HepG2 (cell line): Measurements from ENCODE around the gene ZFP36L2. TPM values are rescaled to one million over a fixed set of nuclear protein-coding genes. Genes with fewer than 3 reads are reported as not detected.
A peak's percentile ranks its signal among the peaks of the same experiment; 100 is the strongest.

ENCODE experiments used
- ARHGAP35 ChIP-seq: sonication (generic); formaldehyde crosslinking; IDR thresholded peaks from 2 replicates; pipeline ENCODE4 v1.9.0; 2022; ENCODE audit warnings: mild to moderate bottlenecking, inconsistent platforms, moderate library complexity, missing genetic modification reagents, borderline replicate concordance
- ATF7 ChIP-seq, 2 experiments: fragments of 450-650 bp in 1 of 2; sonication (generic) in 1 of 2; formaldehyde crosslinking in 1 of 2; IDR thresholded peaks; 2 replicates each; pipeline versions ENCODE4 v1.4.0 to v1.6.1; 2016 to 2020; ENCODE audit warnings: antibody characterized with exemption in 1 of 2, mild to moderate bottlenecking in 1 of 2, missing genetic modification reagents in 1 of 2
- ATM ChIP-seq: fragments of 450-650 bp; IDR thresholded peaks from 2 replicates; pipeline ENCODE4 v1.7.1; 2017; ENCODE audit warnings: mild to moderate bottlenecking, borderline replicate concordance
- CBX1 ChIP-seq: IDR thresholded peaks from one replicate; pipeline ENCODE4 v1.6.1; 2016; ENCODE audit warnings: antibody characterized with exemption, low read depth
- EEA1 ChIP-seq: sonication (generic); formaldehyde crosslinking; IDR thresholded peaks from 2 replicates; pipeline ENCODE4 v1.5.1; 2020; ENCODE audit warnings: mild to moderate bottlenecking, missing genetic modification reagents, borderline replicate concordance
- FOXA1 ChIP-seq, 2 experiments: fragments of 450-650 bp in 1 of 2; sonication (generic) in 1 of 2; formaldehyde crosslinking in 1 of 2; IDR thresholded peaks; 2 replicates each; pipeline versions ENCODE4 v1.4.0 to v1.6.1; 2016 to 2020; ENCODE audit warnings: missing genetic modification reagents in 1 of 2
- FOXK2 ChIP-seq: fragments of 450-650 bp; IDR thresholded peaks from 2 replicates; pipeline ENCODE4 v1.6.1; 2016
- GLMP ChIP-seq: sonication (generic); formaldehyde crosslinking; IDR thresholded peaks from 2 replicates; pipeline ENCODE4 v1.9.0; 2021; ENCODE audit warnings: missing genetic modification reagents, mild to moderate bottlenecking, borderline replicate concordance
- HDAC2 ChIP-seq: sonication (generic); formaldehyde crosslinking; IDR thresholded peaks from 2 replicates; pipeline ENCODE4 v1.4.0; 2020; ENCODE audit warnings: missing genetic modification reagents
- KAT8 ChIP-seq: IDR thresholded peaks from 2 replicates; pipeline ENCODE4 v1.6.1; 2016; ENCODE audit warnings: missing genetic modification reagents, missing compliant biosample characterization
- NAIF1 ChIP-seq: sonication (generic); formaldehyde crosslinking; IDR thresholded peaks from 2 replicates; pipeline ENCODE4 v1.5.0; 2020; ENCODE audit warnings: mild to moderate bottlenecking, missing genetic modification reagents, borderline replicate concordance
- SAP130 ChIP-seq: IDR thresholded peaks from 2 replicates; pipeline ENCODE4 v1.6.1; 2016; ENCODE audit warnings: low read depth
- SMC3 ChIP-seq: IDR thresholded peaks from 2 replicates; pipeline ENCODE4 v1.6.1; 2011; ENCODE audit warnings: low read length, improper control_type of control experiment
- ZNF18 ChIP-seq: sonication (generic); formaldehyde crosslinking; IDR thresholded peaks from 2 replicates; pipeline ENCODE4 v1.8.0; 2022; ENCODE audit warnings: mild to moderate bottlenecking, missing genetic modification reagents; ENCODE audit not compliant: insufficient replicate concordance
- ZNF235 ChIP-seq: sonication (generic); formaldehyde crosslinking; IDR thresholded peaks from 2 replicates; pipeline ENCODE4 v1.8.1; 2023; ENCODE audit warnings: mild to moderate bottlenecking, missing genetic modification reagents, borderline replicate concordance
- ZNF337 ChIP-seq: sonication (generic); formaldehyde crosslinking; IDR thresholded peaks from 2 replicates; pipeline ENCODE4 v1.5.1; 2020; ENCODE audit warnings: missing genetic modification reagents, low read depth, mild to moderate bottlenecking, borderline replicate concordance
- ZNF512B ChIP-seq: sonication (generic); formaldehyde crosslinking; IDR thresholded peaks from 2 replicates; pipeline ENCODE4 v1.5.1; 2020; ENCODE audit warnings: missing genetic modification reagents, mild to moderate bottlenecking, borderline replicate concordance
- ZNF556 ChIP-seq: sonication (generic); formaldehyde crosslinking; IDR thresholded peaks from 2 replicates; pipeline ENCODE4 v1.4.0; 2020; ENCODE audit warnings: mild to moderate bottlenecking, missing genetic modification reagents, borderline replicate concordance
- ZNF614 ChIP-seq: IDR thresholded peaks from 2 replicates; pipeline ENCODE4 v1.6.1; 2018; ENCODE audit warnings: missing biosample characterization, missing genetic modification reagents, inconsistent platforms, borderline replicate concordance
- ZNF619 ChIP-seq: sonication (generic); formaldehyde crosslinking; IDR thresholded peaks from 2 replicates; pipeline ENCODE4 v1.4.0; 2020; ENCODE audit warnings: mild to moderate bottlenecking, missing genetic modification reagents
- polyA plus RNA-seq, 8 experiments: library from polyadenylated mRNA; depleted of rRNA in 3 of 8; stranded (reverse) in 7 of 8; unstranded in 1 of 8; fragments of >200 nt; fragmentation: Illumina TruSeq in 4 of 8; extraction: Trizol in 4 of 8; gene quantifications; 2 replicates each; pipeline versions ENCODE4 v1.2.1 to v1.2.3, GENCODE V29; 2011 to 2016; ENCODE audit warnings: low read depth in 4 of 8, missing spikeins in 1 of 8, mixed read lengths in 1 of 8; ENCODE audit not compliant: insufficient read depth in 1 of 8
- total RNA-seq, 5 experiments: library from RNA; depleted of rRNA; stranded (reverse); fragments of >200 nt; fragmentation: Illumina TruSeq; extraction: Trizol; gene quantifications; 2 replicates each; pipeline ENCODE4 v1.2.3, GENCODE V29; 2016; ENCODE audit warnings: low read depth in 1 of 5
- TF ChIP-seq, protein P1 (sequence below): sonication (generic); formaldehyde crosslinking; IDR thresholded peaks from 2 replicates; pipeline ENCODE4 v1.8.1; 2022; ENCODE audit warnings: mild to moderate bottlenecking, missing genetic modification reagents

The ZFP36L2 gene
- total and polyA plus RNA-seq, 2 of the 13 experiments (the other 11 are each of a cell fraction or from before 2014, with no cell fraction given) = 11.2 to 21.8 TPM

GRCh38 chr2:43210467-43211303 lies 15.7 kb downstream of the ZFP36L2 start (continued):
- TF ChIP-seq ATF7 (IDR thresholded peaks at IDR 0.05) (no peak), ATF7 (CRISPR knock-in tag; IDR thresholded peaks at IDR 0.05) (peak; percentile 77; the same call in 1 of the 2 replicates), FOXK2 (peak; percentile 88), ZNF614 (peak; percentile 58; the same call in 1 of the 2 replicates), HDAC2 (CRISPR knock-in tag) (peak; percentile 95), ZNF512B (CRISPR knock-in tag) (no peak), NAIF1 (CRISPR knock-in tag) (peak; percentile 32; the same call in 1 of the 2 replicates), GLMP (CRISPR knock-in tag) (no peak), ZNF556 (CRISPR knock-in tag) (peak; percentile 99), SMC3 (0 out of 2 replicates have a peak, but pooled peaks have one; percentile 3), ZNF337 (CRISPR knock-in tag) (no peak), SAP130 (CRISPR knock-in tag) (peak; percentile 93), EEA1 (CRISPR knock-in tag) (no peak), ATM (no peak), CBX1 (peak; percentile 78), ZNF619 (CRISPR knock-in tag) (peak; percentile 95), ZNF18 (CRISPR knock-in tag) (peak; percentile 93), FOXA1 (IDR thresholded peaks at IDR 0.05) (no peak), FOXA1 (CRISPR knock-in tag; IDR thresholded peaks at IDR 0.05) (peak; percentile 98), ARHGAP35 (0 out of 2 replicates have a peak, but pooled peaks have one; percentile 25), ZNF235 (no peak; the same call in 1 of the 2 replicates), KAT8 (CRISPR knock-in tag) (peak; percentile 82)
- TF ChIP-seq, protein P1, sequence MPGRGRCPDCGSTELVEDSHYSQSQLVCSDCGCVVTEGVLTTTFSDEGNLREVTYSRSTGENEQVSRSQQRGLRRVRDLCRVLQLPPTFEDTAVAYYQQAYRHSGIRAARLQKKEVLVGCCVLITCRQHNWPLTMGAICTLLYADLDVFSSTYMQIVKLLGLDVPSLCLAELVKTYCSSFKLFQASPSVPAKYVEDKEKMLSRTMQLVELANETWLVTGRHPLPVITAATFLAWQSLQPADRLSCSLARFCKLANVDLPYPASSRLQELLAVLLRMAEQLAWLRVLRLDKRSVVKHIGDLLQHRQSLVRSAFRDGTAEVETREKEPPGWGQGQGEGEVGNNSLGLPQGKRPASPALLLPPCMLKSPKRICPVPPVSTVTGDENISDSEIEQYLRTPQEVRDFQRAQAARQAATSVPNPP = no peak
